Medulla oblongata (tissue), 1 donor: ENCODE data around the gene LMOD1.
"Not testable (repeated sequence)": the region's sequence is repeated elsewhere in the genome, so short reads cannot be mapped to it uniquely, and the experiment has no call there.

ENCODE experiments used
- DNase-seq: peaks from one replicate; pipeline ENCODE4 v3.0.0-alpha.2; 2015; ENCODE audit errors: extremely low spot score

Gene LMOD1

GRCh38 chr1:201916649-201917249, 29.6 kb downstream of the LMOD1 start:
- DNase-seq: no peak

GRCh38 chr1:201914456-201915235, 31.7 kb downstream of the LMOD1 start:
- no peak for DNase-seq

GRCh38 chr1:201912832-201913231, 33.5 kb downstream of the LMOD1 start:
- no peak for DNase-seq

GRCh38 chr1:201911826-201912571, 34.3 kb downstream of the LMOD1 start:
- no peak for DNase-seq

- DNase-seq: no peak
Observed at GRCh38 chr1:201907621-201908020, 38.7 kb downstream of the LMOD1 start.

- no peak for DNase-seq
Observed at GRCh38 chr1:201906336-201906735, 40.0 kb downstream of the LMOD1 start.

GRCh38 chr1:201905234-201905890, 41.0 kb downstream of the LMOD1 start:
- DNase-seq: no peak

DNA sequence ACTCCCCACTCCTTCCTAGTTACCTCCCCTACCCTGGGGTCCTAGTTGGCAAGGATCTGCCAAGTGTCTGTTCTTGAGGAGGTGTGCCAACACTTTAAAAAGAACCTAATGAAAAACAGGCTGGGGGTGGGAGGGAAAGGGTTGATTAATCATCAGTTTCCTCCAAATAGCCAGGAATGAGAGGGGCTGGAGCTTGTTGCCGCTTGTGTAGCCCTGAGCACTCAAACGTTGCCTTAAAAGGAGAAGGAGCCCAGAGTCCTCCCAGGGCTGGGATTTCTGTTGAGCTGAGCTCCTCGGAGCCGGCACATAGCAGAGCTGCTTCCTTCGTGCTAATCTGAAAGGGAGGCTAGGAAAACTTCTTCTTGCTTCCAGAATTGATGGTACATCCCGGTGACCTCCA, 41.8 kb downstream of the LMOD1 start:
- DNase-seq: no peak

DNA sequence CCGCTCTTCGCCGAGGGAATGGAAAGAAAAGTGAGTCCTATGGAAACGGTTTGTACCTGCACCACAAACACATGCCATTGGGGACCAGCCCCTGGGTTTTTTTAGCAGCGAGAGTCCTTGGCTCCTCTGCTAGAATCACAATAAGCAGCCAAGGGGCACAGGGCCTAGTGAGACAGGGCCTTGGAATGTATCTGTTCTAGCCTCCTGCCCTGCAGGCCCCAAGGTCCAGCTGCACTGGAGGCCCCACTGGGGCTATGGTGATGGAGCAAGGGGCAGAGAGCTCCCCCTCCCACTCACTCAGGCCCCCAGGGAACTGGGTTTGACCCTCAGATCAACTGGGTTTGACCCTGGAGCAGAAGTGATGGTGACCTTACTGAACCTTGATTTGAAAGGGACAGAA, 43.2 kb downstream of the LMOD1 start:
- DNase-seq: no peak

DNA sequence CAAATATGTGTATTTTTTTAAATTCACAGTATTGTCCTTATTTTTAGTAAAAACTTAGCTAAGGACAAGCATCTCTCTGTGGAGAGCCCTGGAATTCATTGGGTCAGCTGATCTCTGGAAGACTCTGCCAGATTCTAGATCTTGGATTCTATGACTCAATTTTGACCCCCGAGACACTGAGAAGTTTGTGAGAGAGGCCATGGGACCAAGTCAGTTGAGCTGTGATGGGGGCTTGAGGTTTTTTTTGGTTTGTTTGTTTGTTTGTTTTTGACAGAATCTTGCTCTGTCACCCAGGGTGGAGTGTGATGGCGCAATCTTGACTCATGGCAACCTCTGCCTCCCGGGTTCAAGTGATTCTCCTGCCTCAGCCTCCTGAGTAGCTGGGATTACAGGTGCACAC, 44.1 kb downstream of the LMOD1 start:
- no peak for DNase-seq

- DNase-seq: not testable (repeated sequence)
Observed at GRCh38 chr1:201901036-201901435, 45.3 kb downstream of the LMOD1 start.

GRCh38 chr1:201900476-201900875, 45.9 kb downstream of the LMOD1 start:
- DNase-seq: no peak

- DNase-seq: no peak
Observed at GRCh38 chr1:201899683-201900429, 46.5 kb downstream of the LMOD1 start.

DNA sequence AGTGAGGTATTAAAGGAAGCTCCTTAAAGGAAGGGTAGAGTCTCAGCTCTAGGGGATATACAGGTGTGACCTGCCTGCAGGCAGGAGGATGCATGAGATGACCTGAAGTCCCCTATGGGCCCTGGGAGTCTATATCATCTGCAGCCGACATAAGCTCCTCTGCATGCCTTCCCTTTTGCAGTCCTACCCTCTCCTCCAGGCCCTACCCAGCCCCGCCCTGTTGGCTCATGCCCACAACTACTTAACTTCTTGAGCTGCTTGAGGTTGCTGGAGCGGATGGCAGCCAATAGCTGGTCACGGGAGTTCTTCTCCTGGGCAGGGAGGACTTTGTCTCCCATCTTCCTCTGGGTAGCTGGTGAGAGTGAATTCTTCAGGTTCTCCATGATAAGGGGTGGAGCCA, 47.4 kb downstream of the LMOD1 start:
- no peak for DNase-seq

- DNase-seq: no peak
Observed at GRCh38 chr1:201898240-201898894, 48.0 kb downstream of the LMOD1 start.

- no peak for DNase-seq
Observed at GRCh38 chr1:201896951-201897391, 49.4 kb downstream of the LMOD1 start.

GRCh38 chr1:201895913-201896807, 50.2 kb downstream of the LMOD1 start:
- peak; percentile 91 for DNase-seq

GRCh38 chr1:201895120-201895665, 51.2 kb downstream of the LMOD1 start:
- DNase-seq: no peak

DNA sequence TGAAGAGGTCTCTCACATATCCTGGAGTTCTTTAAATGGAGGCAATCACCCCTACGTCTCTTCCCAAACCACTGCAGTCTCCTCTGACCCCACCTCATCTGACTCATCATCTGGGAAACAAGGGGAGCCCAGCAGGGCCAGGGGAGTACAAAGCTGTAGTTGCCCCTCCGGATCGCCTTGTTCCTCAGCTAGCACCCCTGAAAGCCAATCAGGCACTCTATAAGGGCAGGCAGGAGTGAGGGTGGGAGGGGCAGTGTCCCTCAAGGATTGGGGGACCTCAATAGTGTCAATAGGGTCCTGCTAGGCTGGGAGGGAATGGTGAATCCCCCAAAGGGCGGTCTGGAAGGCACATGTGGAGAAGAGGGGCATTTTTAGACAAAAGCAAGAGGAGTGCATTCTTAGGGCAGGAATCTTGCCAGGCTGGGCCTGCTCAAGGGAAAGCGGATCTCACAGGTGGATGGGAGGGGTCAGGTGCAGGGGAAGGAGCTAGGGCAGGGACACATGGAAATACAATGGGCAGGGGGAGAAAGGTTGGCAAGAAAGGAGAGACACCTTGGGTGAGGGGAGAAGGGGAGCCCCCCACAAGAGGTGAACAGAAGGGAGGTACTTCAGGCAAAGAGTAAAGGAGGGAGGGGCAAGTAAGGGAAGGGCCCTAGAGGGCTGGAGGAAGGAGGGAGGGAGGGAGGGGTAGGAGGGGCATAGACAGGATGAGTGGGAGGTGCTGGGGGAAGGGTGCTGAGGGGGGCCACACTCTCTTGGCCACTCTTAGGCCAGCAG, 51.8 kb downstream of the LMOD1 start:
- DNase-seq: no peak
